ENCODE results near the gene IL22RA2.

GRCh38 chr6:137126875-137127485 lies 46.5 kb downstream of the IL22RA2 start:
- TF ChIP-seq ZNF414 (CRISPR knock-in tag; IDR thresholded peaks at IDR 0.05) (no peak), ONECUT2 (CRISPR knock-in tag; IDR thresholded peaks at IDR 0.05) (no peak), POLR2AphosphoS5 (IDR thresholded peaks at IDR 0.05; ENCODE audit: low read depth, low read length) (no peak), MIER3 (CRISPR knock-in tag; IDR thresholded peaks at IDR 0.05; ENCODE audit: borderline replicate concordance) (no peak), CTCF (CRISPR knock-in tag; IDR thresholded peaks at IDR 0.05) (no peak), ZFAT (CRISPR knock-in tag; conservative IDR thresholded peaks at IDR 0.05) (no peak)

All from HepG2 (cell line).